Measurements from ENCODE around the gene UBE3D. TPM values are rescaled to one million over a fixed set of nuclear protein-coding genes. Genes with fewer than 3 reads are reported as not detected.

The UBE3D gene
- polyA plus RNA-seq, 1 donor (not counting 4 experiments of a cell fraction or from before 2014, with no cell fraction given), result 6.3 TPM

DNA sequence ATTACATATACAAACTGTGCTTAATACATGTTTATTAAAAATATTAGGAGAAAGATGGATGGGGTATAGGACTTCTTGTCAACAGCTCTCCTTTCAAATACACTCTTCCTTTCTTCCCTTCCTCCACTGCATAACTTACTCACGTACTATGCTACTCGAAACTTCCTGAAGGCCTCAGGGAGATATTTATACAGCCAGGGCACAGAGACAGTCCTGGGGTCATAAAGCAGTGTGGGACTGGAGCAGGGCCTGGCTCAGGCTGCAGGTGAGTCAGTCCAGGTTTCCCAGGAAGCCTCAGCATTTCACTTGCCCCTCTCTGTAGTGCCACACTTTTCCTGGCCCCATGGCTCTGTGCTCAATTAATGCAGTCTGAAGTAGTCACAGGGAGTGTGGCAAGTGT, 157.0 kb downstream of the UBE3D start:
- Histone ChIP-seq H3K36me3 (ENCODE audit: control insufficient read depth in 2 of 2, extremely low read depth in 1 of 2, insufficient read depth in 2 of 2, low read length in 2 of 2) (no peaks in the 10 kb centered on the region), H3K9me3 (ENCODE audit: control insufficient read depth, low read depth, low read length) (no peaks in the 10 kb centered on the region), H3K9ac (ENCODE audit: control insufficient read depth, extremely low read depth, insufficient read depth, low read length) (no peak overlapping the region), H3K4me3 (ENCODE audit: control insufficient read depth in 2 of 3, extremely low read depth in 1 of 3, insufficient read depth in 2 of 3, low read depth in 1 of 3, low read length in 3 of 3) (no peak overlapping the region), H3K4me1 (ENCODE audit: control insufficient read depth, extremely low read depth, insufficient read depth, low read length) (peaks cover 16% of the 10 kb centered on the region), H3K27me3 (ENCODE audit: control insufficient read depth, extremely low read depth, insufficient read depth, low read length) (no peaks in the 10 kb centered on the region), H2AFZ (ENCODE audit: control insufficient read depth, low read length) (no peak overlapping the region), H3K9me1 (ENCODE audit: control insufficient read depth, extremely low read depth, insufficient read depth, low read length) (no peaks in the 10 kb centered on the region), H3K27ac (ENCODE audit: control insufficient read depth, insufficient read depth, low read length) (no peak overlapping the region), H4K20me1 (ENCODE audit: control insufficient read depth, extremely low read depth, insufficient read depth, low read length) (no peaks in the 10 kb centered on the region), H3K4me2 (ENCODE audit: control insufficient read depth, extremely low read depth, insufficient read depth, low read depth, low read length) (no peak overlapping the region), H3K79me2 (ENCODE audit: control insufficient read depth, insufficient read depth, low read length) (no peaks in the 10 kb centered on the region)
- TF ChIP-seq, protein P1, sequence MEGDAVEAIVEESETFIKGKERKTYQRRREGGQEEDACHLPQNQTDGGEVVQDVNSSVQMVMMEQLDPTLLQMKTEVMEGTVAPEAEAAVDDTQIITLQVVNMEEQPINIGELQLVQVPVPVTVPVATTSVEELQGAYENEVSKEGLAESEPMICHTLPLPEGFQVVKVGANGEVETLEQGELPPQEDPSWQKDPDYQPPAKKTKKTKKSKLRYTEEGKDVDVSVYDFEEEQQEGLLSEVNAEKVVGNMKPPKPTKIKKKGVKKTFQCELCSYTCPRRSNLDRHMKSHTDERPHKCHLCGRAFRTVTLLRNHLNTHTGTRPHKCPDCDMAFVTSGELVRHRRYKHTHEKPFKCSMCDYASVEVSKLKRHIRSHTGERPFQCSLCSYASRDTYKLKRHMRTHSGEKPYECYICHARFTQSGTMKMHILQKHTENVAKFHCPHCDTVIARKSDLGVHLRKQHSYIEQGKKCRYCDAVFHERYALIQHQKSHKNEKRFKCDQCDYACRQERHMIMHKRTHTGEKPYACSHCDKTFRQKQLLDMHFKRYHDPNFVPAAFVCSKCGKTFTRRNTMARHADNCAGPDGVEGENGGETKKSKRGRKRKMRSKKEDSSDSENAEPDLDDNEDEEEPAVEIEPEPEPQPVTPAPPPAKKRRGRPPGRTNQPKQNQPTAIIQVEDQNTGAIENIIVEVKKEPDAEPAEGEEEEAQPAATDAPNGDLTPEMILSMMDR (optimal IDR thresholded peaks at IDR 0.05 in 1 of 3, IDR thresholded peaks at IDR 0.05 in 1 of 3, conservative IDR thresholded peaks at IDR 0.05 in 1 of 3; ENCODE audit: extremely low read depth in 1 of 3, insufficient read depth in 2 of 3, low read length in 3 of 3), result no peak
- TF ChIP-seq EZH2 (IDR thresholded peaks at IDR 0.05; ENCODE audit: low read length), result no peak
- dilution Hi-C loops (cut with MboI; ENCODE audit: extremely low pct_ligation_motif_present, low sequenced_read_pairs), result no loop called here
- DNase-seq (ENCODE audit: low read depth, low spot score) (no peak), FAIRE-seq (no peak)

DNA sequence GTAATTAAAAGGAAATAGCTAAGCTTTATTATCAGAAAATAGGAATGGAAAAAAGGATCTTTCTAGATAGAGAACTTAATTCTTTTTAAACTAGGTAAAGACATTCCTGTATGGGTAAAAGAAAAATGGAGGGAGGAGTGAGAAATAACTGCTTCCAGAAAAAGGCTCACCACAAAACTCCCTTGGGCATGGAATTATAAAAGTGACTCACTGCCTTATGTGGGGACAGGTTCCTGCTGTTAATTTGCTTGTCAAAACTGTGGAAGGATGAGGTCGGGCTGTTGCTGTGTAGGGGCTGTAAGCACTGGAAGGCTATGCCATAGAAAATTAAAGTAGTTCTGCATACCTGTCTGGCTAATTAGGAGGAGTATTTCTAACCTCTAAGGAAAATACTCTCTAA, 158.7 kb downstream of the UBE3D start:
- Histone ChIP-seq H3K4me1 (ENCODE audit: control insufficient read depth, extremely low read depth, insufficient read depth, low read length) (peaks cover 16% of the 10 kb centered on the region), H3K4me3 (ENCODE audit: control insufficient read depth in 2 of 3, extremely low read depth in 1 of 3, insufficient read depth in 2 of 3, low read depth in 1 of 3, low read length in 3 of 3) (no peak overlapping the region), H3K27ac (ENCODE audit: control insufficient read depth, insufficient read depth, low read length) (no peak overlapping the region), H3K9me1 (ENCODE audit: control insufficient read depth, extremely low read depth, insufficient read depth, low read length) (no peaks in the 10 kb centered on the region), H2AFZ (ENCODE audit: control insufficient read depth, low read length) (no peak overlapping the region), H3K36me3 (ENCODE audit: control insufficient read depth in 2 of 2, extremely low read depth in 1 of 2, insufficient read depth in 2 of 2, low read length in 2 of 2) (no peaks in the 10 kb centered on the region), H3K4me2 (ENCODE audit: control insufficient read depth, extremely low read depth, insufficient read depth, low read depth, low read length) (peak overlapping the region; percentile 12), H3K9me3 (ENCODE audit: control insufficient read depth, low read depth, low read length) (no peaks in the 10 kb centered on the region), H3K9ac (ENCODE audit: control insufficient read depth, extremely low read depth, insufficient read depth, low read length) (no peak overlapping the region), H3K27me3 (ENCODE audit: control insufficient read depth, extremely low read depth, insufficient read depth, low read length) (no peaks in the 10 kb centered on the region), H4K20me1 (ENCODE audit: control insufficient read depth, extremely low read depth, insufficient read depth, low read length) (no peaks in the 10 kb centered on the region), H3K79me2 (ENCODE audit: control insufficient read depth, insufficient read depth, low read length) (no peaks in the 10 kb centered on the region)
- FAIRE-seq, result peak; percentile 90
- dilution Hi-C loops (cut with MboI; ENCODE audit: extremely low pct_ligation_motif_present, low sequenced_read_pairs), result no loop called here
- TF ChIP-seq, protein P1 (optimal IDR thresholded peaks at IDR 0.05 in 1 of 3, IDR thresholded peaks at IDR 0.05 in 1 of 3, conservative IDR thresholded peaks at IDR 0.05 in 1 of 3; ENCODE audit: extremely low read depth in 1 of 3, insufficient read depth in 2 of 3, low read length in 3 of 3), result no peak
- no peak for TF ChIP-seq EZH2 (IDR thresholded peaks at IDR 0.05; ENCODE audit: low read length)
- DNase-seq (ENCODE audit: low read depth, low spot score), result no peak

Data from keratinocyte (primary cell).